Fibroblast of skin of back (primary cell): Measurements from ENCODE around the gene BAZ1B.
"Not testable (repeated sequence)": the region's sequence is repeated elsewhere in the genome, so short reads cannot be mapped to it uniquely, and the experiment has no call there.

Experiments
- DNase-seq: peaks from one replicate; pipeline ENCODE4 v3.0.0-alpha.2; 2013

Gene BAZ1B

GRCh38 chr7:73442903-73443500, 79.1 kb downstream of the BAZ1B start:
- no peak for DNase-seq

GRCh38 chr7:73442222-73442902, 79.7 kb downstream of the BAZ1B start:
- no peak for DNase-seq

- no peak for DNase-seq
Observed at GRCh38 chr7:73439410-73439704, 82.7 kb downstream of the BAZ1B start.

GRCh38 chr7:73438547-73439409, 83.3 kb downstream of the BAZ1B start:
- no peak for DNase-seq

- no peak for DNase-seq
Observed at GRCh38 chr7:73437621-73438416, 84.3 kb downstream of the BAZ1B start.

GRCh38 chr7:73437091-73437490, 85.0 kb downstream of the BAZ1B start:
- DNase-seq, result no peak

- peak; percentile 48 for DNase-seq
Observed at GRCh38 chr7:73436031-73436929, 85.8 kb downstream of the BAZ1B start.

GRCh38 chr7:73435471-73436009, 86.6 kb downstream of the BAZ1B start:
- no peak for DNase-seq

GRCh38 chr7:73434701-73435069, 87.4 kb downstream of the BAZ1B start:
- DNase-seq, result no peak

GRCh38 chr7:73433924-73434700, 88.0 kb downstream of the BAZ1B start:
- DNase-seq, result peak; percentile 17

GRCh38 chr7:73432676-73433075, 89.4 kb downstream of the BAZ1B start:
- DNase-seq, result no peak

GRCh38 chr7:73431041-73431835, 90.9 kb downstream of the BAZ1B start:
- DNase-seq, result no peak

GRCh38 chr7:73430540-73430939, 91.6 kb downstream of the BAZ1B start:
- not testable (repeated sequence) for DNase-seq

GRCh38 chr7:73429622-73430505, 92.2 kb downstream of the BAZ1B start:
- no peak for DNase-seq

- no peak for DNase-seq
Observed at GRCh38 chr7:73429215-73429614, 92.9 kb downstream of the BAZ1B start.

- DNase-seq, result no peak
Observed at GRCh38 chr7:73427902-73428787, 93.9 kb downstream of the BAZ1B start.

GRCh38 chr7:73426016-73426415, 96.1 kb downstream of the BAZ1B start:
- no peak for DNase-seq
